Osteocyte (in vitro differentiated cells): ENCODE measurements around the gene SMIM43. TPM values are rescaled to one million over a fixed set of nuclear protein-coding genes. Genes with fewer than 3 reads are reported as not detected.

Source experiments
- DNase-seq: peaks from one replicate; pipeline ENCODE4 v3.0.0; 2021; ENCODE audit warnings: mixed read lengths; ENCODE audit not compliant: unreplicated experiment; ENCODE audit errors: extremely low spot score
- H3K27ac Mint-ChIP-seq: one replicate; pipeline ENCODE4 v1.8.0; 2021; ENCODE audit warnings: mild to moderate bottlenecking, mixed read lengths; ENCODE audit not compliant: unreplicated experiment
- H3K27me3 Mint-ChIP-seq: one replicate; pipeline ENCODE4 v1.8.0; 2021; ENCODE audit warnings: mixed read lengths; ENCODE audit not compliant: unreplicated experiment
- H3K36me3 Mint-ChIP-seq: one replicate; pipeline ENCODE4 v1.8.0; 2021; ENCODE audit warnings: mixed read lengths; ENCODE audit not compliant: unreplicated experiment
- H3K4me1 Mint-ChIP-seq: one replicate; pipeline ENCODE4 v1.8.0; 2021; ENCODE audit warnings: mixed read lengths; ENCODE audit not compliant: unreplicated experiment
- H3K4me3 Mint-ChIP-seq: one replicate; pipeline ENCODE4 v1.8.0; 2021; ENCODE audit warnings: mild to moderate bottlenecking, moderate library complexity, mixed read lengths; ENCODE audit not compliant: unreplicated experiment
- H3K9me3 Mint-ChIP-seq: one replicate; pipeline ENCODE4 v1.8.0; 2021; ENCODE audit warnings: mixed read lengths; ENCODE audit not compliant: unreplicated experiment
- CTCF ChIP-seq: fragments of 200-600 bp; sonication (generic); IDR thresholded peaks from 2 replicates; pipeline ENCODE4 v1.5.0; 2021; ENCODE audit warnings: antibody characterized with exemption, mild to moderate bottlenecking, moderate library complexity
- total RNA-seq: library from RNA; stranded (reverse); gene quantifications from 2 replicates; pipeline ENCODE4 v1.2.1, GENCODE V29; 2021

The SMIM43 gene
- total RNA-seq, 1 donor from 2014 or later, result not detected

GRCh38 chr4:121773883-121774282 lies 8.9 kb upstream of the SMIM43 start:
- Mint-ChIP-seq H3K9me3 (no peaks in the 10 kb centered on the region), H3K36me3 (no peaks in the 10 kb centered on the region), H3K4me3 (no peak overlapping the region), H3K4me1 (no peaks in the 10 kb centered on the region), H3K27me3 (peaks cover 49% of the 10 kb centered on the region), H3K27ac (no peak overlapping the region)
- no peak for TF ChIP-seq CTCF
- no peak for DNase-seq

- Mint-ChIP-seq H3K27ac (no peak overlapping the region), H3K36me3 (no peaks in the 10 kb centered on the region), H3K27me3 (peaks cover 53% of the 10 kb centered on the region), H3K4me3 (no peak overlapping the region), H3K4me1 (no peaks in the 10 kb centered on the region), H3K9me3 (no peaks in the 10 kb centered on the region)
- TF ChIP-seq CTCF, result no peak
- DNase-seq, result no peak
Measured at GRCh38 chr4:121771869-121772268, 6.9 kb upstream of the SMIM43 start.

GRCh38 chr4:121769341-121769740 lies 4.4 kb upstream of the SMIM43 start:
- no peak for DNase-seq
- H3K36me3 Mint-ChIP-seq, result no peaks in the 10 kb centered on the region
- no peak for TF ChIP-seq CTCF
- H3K4me3 Mint-ChIP-seq, result no peak overlapping the region
- peaks cover 5% of the 10 kb centered on the region for H3K4me1 Mint-ChIP-seq
- peaks cover 63% of the 10 kb centered on the region for H3K27me3 Mint-ChIP-seq
- no peaks in the 10 kb centered on the region for H3K9me3 Mint-ChIP-seq
- no peak overlapping the region for H3K27ac Mint-ChIP-seq

- no peaks in the 10 kb centered on the region for H3K9me3 Mint-ChIP-seq
- H3K4me3 Mint-ChIP-seq, result no peak overlapping the region
- no peak for TF ChIP-seq CTCF
- DNase-seq, result no peak
- H3K36me3 Mint-ChIP-seq, result no peaks in the 10 kb centered on the region
- no peak overlapping the region for H3K27ac Mint-ChIP-seq
- H3K4me1 Mint-ChIP-seq, result peaks cover 5% of the 10 kb centered on the region
- peaks cover 72% of the 10 kb centered on the region for H3K27me3 Mint-ChIP-seq
Measured at GRCh38 chr4:121767166-121767565, 2.2 kb upstream of the SMIM43 start.

GRCh38 chr4:121765971-121766538 lies 1.1 kb upstream of the SMIM43 start:
- peaks cover 72% of the 10 kb centered on the region for H3K27me3 Mint-ChIP-seq
- TF ChIP-seq CTCF, result no peak
- H3K4me1 Mint-ChIP-seq, result peaks cover 5% of the 10 kb centered on the region
- DNase-seq, result no peak
- no peak overlapping the region for H3K4me3 Mint-ChIP-seq
- no peaks in the 10 kb centered on the region for H3K36me3 Mint-ChIP-seq
- H3K27ac Mint-ChIP-seq, result no peak overlapping the region
- no peaks in the 10 kb centered on the region for H3K9me3 Mint-ChIP-seq
